KMS-11 (cell line): ENCODE data around the gene KIAA0825.
"Not testable (repeated sequence)": the region's sequence is repeated elsewhere in the genome, so short reads cannot be mapped to it uniquely, and the experiment has no call there.

Source experiments
- H2AFZ ChIP-seq: fragments of 200-600 bp; sonication (generic); 2 replicates; pipeline ENCODE4 v1.6.1; 2016; ENCODE audit warnings: antibody characterized with exemption, mixed run types, low read depth
- H3K27ac ChIP-seq: fragments of 200-600 bp; sonication (generic); 2 replicates; pipeline ENCODE4 v1.6.1; 2016; ENCODE audit warnings: mild to moderate bottlenecking, mixed run types
- H3K27me3 ChIP-seq: fragments of 200-600 bp; sonication (generic); 2 replicates; pipeline ENCODE4 v1.6.1; 2017; ENCODE audit warnings: mild to moderate bottlenecking, low read depth, mixed run types, moderate library complexity; ENCODE audit not compliant: insufficient read depth
- H3K36me3 ChIP-seq: fragments of 200-600 bp; sonication (generic); 2 replicates; pipeline ENCODE4 v1.6.1; 2017; ENCODE audit warnings: mild to moderate bottlenecking, mixed run types; ENCODE audit not compliant: insufficient read depth
- H3K4me1 ChIP-seq: fragments of 200-600 bp; sonication (generic); 2 replicates; pipeline ENCODE4 v1.6.1; 2016; ENCODE audit warnings: mild to moderate bottlenecking, low read depth, mixed run types; ENCODE audit not compliant: poor library complexity, severe bottlenecking
- H3K4me2 ChIP-seq: fragments of 200-600 bp; sonication (generic); 2 replicates; pipeline ENCODE4 v1.7.0; 2016; ENCODE audit warnings: mild to moderate bottlenecking, mixed run types
- H3K4me3 ChIP-seq: fragments of 200-600 bp; sonication (generic); IDR thresholded peaks from 2 replicates; pipeline ENCODE4 v1.6.1; 2017; ENCODE audit warnings: low read depth, low read length, mixed read lengths; ENCODE audit not compliant: insufficient read depth
- H3K79me2 ChIP-seq: fragments of 200-600 bp; sonication (generic); 2 replicates; pipeline ENCODE4 v1.6.1; 2016; ENCODE audit warnings: low read depth, mixed run types; ENCODE audit not compliant: insufficient read depth
- H3K9ac ChIP-seq: fragments of 200-600 bp; sonication (generic); 2 replicates; pipeline ENCODE4 v1.6.1; 2016; ENCODE audit warnings: mild to moderate bottlenecking, mixed run types
- H4K20me1 ChIP-seq: fragments of 200-600 bp; sonication (generic); 2 replicates; pipeline ENCODE4 v1.6.1; 2016; ENCODE audit warnings: mild to moderate bottlenecking, mixed run types; ENCODE audit not compliant: insufficient read depth
- TF ChIP-seq, protein P1 (sequence below): fragments of 200-600 bp; sonication (generic); conservative IDR thresholded peaks from 2 replicates; pipeline ENCODE4 v1.6.1; 2017; ENCODE audit warnings: low read depth, mild to moderate bottlenecking, antibody characterized with exemption, low read length, moderate library complexity, mixed read lengths

KIAA0825 gene

DNA sequence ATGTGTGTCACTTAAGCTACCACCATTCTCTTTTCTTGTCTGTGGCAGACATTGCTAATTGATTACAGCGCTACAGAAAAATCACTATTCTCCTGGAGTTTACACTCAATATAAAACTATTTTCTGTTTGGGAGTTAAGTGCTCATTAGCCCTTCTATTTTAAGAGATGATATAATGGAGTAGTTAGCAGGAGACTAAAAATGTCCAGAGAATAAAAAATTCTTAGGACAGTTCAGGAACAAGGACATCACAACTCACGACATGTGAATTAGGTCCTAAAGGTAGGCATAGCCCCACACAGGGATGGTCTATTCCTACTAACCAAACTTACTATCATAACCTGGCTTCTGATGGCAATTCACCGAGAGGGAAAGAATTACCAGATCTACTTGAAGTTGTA is 258.5 kb downstream of the KIAA0825 start:
- H3K36me3 ChIP-seq: no peaks in the 10 kb centered on the region
- no peak overlapping the region for H3K4me2 ChIP-seq
- no peaks in the 10 kb centered on the region for H3K79me2 ChIP-seq
- no peak overlapping the region for H3K27ac ChIP-seq
- no peak overlapping the region for H2AFZ ChIP-seq
- no peaks in the 10 kb centered on the region for H4K20me1 ChIP-seq
- no peak overlapping the region for H3K9ac ChIP-seq
- H3K4me3 ChIP-seq: no peak overlapping the region
- TF ChIP-seq, protein P1, sequence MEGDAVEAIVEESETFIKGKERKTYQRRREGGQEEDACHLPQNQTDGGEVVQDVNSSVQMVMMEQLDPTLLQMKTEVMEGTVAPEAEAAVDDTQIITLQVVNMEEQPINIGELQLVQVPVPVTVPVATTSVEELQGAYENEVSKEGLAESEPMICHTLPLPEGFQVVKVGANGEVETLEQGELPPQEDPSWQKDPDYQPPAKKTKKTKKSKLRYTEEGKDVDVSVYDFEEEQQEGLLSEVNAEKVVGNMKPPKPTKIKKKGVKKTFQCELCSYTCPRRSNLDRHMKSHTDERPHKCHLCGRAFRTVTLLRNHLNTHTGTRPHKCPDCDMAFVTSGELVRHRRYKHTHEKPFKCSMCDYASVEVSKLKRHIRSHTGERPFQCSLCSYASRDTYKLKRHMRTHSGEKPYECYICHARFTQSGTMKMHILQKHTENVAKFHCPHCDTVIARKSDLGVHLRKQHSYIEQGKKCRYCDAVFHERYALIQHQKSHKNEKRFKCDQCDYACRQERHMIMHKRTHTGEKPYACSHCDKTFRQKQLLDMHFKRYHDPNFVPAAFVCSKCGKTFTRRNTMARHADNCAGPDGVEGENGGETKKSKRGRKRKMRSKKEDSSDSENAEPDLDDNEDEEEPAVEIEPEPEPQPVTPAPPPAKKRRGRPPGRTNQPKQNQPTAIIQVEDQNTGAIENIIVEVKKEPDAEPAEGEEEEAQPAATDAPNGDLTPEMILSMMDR: no peak
- no peaks in the 10 kb centered on the region for H3K4me1 ChIP-seq
- no peaks in the 10 kb centered on the region for H3K27me3 ChIP-seq

DNA sequence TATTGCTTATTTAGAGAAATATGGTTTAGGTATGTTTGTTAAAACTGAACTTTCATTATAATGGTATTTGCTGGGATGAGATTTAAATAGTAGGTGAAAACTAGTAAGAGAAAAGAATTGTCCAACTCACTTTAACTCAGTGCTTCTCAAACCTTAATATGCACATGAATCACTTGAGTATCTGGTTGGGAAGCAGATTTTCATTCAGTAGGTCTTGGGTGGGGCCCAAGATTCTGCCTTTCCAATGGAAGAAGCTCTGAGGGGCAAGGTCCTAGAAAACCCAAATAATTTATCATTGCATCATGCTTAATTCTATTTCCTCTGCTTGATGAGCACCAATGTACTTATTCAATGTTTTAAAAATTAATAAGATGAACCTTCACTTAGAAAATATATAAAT is 262.6 kb downstream of the KIAA0825 start:
- no peak overlapping the region for H2AFZ ChIP-seq
- H4K20me1 ChIP-seq: no peaks in the 10 kb centered on the region
- H3K4me1 ChIP-seq: no peaks in the 10 kb centered on the region
- no peak overlapping the region for H3K9ac ChIP-seq
- H3K4me3 ChIP-seq: no peak overlapping the region
- H3K79me2 ChIP-seq: no peaks in the 10 kb centered on the region
- H3K27me3 ChIP-seq: no peaks in the 10 kb centered on the region
- TF ChIP-seq, protein P1: no peak
- H3K4me2 ChIP-seq: no peak overlapping the region
- no peak overlapping the region for H3K27ac ChIP-seq
- no peaks in the 10 kb centered on the region for H3K36me3 ChIP-seq

DNA sequence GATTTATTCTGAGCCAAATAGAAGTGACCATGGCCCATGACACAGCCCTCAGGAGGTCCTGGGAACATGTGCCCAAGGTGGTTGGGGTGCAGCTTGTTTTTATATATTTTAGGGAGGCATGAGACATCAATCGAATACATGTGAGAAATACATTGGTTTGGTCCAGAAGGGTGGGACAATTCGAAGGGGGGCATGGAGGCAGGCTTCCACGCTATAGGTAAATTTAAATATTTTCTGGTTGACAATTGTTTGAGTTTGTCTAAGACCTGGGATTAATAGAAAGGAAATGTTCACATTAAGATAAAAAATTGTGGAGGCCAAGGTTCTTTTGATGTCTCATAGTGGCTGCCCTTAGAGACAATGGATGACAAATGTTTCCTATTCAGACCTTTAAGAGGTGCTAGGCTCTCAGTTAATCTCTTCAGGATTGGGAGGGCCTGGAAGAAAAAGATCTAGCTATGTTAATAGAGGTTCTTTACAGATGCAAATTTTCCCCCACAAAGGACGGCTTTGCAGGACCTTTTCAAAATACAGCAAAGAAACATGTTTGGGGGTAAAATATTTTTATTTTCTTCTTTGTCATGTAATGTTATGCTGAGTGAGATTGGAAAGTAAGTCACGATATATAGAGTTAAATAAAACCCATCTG is 263.4 kb downstream of the KIAA0825 start:
- H2AFZ ChIP-seq, H3K4me3 ChIP-seq, H3K4me1 ChIP-seq, H3K9ac ChIP-seq, H4K20me1 ChIP-seq, H3K27ac ChIP-seq, H3K36me3 ChIP-seq, H3K4me2 ChIP-seq, H3K79me2 ChIP-seq, H3K27me3 ChIP-seq: not testable (repeated sequence)

DNA sequence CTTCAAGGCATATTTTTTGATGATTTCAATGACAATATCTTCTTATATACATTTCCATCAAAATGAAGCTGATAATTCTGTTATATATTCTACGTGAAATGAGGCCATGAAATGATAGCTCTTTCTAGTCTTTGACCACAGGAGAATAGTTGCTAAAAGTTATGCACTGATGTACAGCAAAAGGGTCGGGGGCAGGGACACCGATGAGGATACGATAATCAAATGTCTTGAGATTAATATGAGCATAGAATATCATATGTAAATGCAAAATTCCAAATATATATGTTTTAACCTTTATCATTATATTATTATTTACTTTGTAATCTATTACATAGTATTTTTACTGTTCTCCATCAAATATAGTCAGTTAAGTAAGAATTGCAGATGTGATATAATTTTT is 264.8 kb downstream of the KIAA0825 start:
- H3K4me3 ChIP-seq: no peak overlapping the region
- no peaks in the 10 kb centered on the region for H3K79me2 ChIP-seq
- H4K20me1 ChIP-seq: no peaks in the 10 kb centered on the region
- H3K9ac ChIP-seq: no peak overlapping the region
- TF ChIP-seq, protein P1: no peak
- no peak overlapping the region for H2AFZ ChIP-seq
- no peak overlapping the region for H3K4me2 ChIP-seq
- no peak overlapping the region for H3K27ac ChIP-seq
- H3K4me1 ChIP-seq: no peaks in the 10 kb centered on the region
- H3K36me3 ChIP-seq: no peaks in the 10 kb centered on the region
- no peaks in the 10 kb centered on the region for H3K27me3 ChIP-seq

DNA sequence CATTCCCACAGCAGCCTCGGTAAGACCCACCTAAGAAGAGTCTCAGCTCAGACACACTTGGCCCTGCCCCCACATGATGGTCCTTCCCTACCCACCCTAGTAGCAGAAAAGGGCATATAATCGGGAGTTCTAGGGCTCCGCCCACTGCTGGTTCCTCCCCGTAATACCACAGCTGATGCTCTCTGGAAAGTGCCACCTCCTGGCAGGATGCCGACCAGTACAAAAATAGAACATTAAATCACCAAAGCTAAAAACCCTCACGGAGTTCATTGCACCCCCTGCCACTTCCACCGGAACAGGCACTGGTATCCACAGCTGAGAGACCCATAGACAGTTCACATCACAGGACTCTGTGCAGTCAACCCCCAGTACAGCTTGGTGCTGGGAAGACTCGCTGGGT is 271.3 kb downstream of the KIAA0825 start:
- no peak overlapping the region for H3K4me2 ChIP-seq
- no peak overlapping the region for H3K27ac ChIP-seq
- H3K36me3 ChIP-seq: no peaks in the 10 kb centered on the region
- no peaks in the 10 kb centered on the region for H3K4me1 ChIP-seq
- H3K79me2 ChIP-seq: no peaks in the 10 kb centered on the region
- TF ChIP-seq, protein P1: no peak
- no peak overlapping the region for H2AFZ ChIP-seq
- no peak overlapping the region for H3K4me3 ChIP-seq
- H3K27me3 ChIP-seq: no peaks in the 10 kb centered on the region
- H4K20me1 ChIP-seq: no peaks in the 10 kb centered on the region
- H3K9ac ChIP-seq: no peak overlapping the region
